LoVo (cell line): Measurements from ENCODE around the gene RACK1.

Experiments used
- DNase-seq: peaks from one replicate; pipeline ENCODE4 v3.0.0-alpha.2; 2016; ENCODE audit warnings: low spot score

The RACK1 gene

DNA sequence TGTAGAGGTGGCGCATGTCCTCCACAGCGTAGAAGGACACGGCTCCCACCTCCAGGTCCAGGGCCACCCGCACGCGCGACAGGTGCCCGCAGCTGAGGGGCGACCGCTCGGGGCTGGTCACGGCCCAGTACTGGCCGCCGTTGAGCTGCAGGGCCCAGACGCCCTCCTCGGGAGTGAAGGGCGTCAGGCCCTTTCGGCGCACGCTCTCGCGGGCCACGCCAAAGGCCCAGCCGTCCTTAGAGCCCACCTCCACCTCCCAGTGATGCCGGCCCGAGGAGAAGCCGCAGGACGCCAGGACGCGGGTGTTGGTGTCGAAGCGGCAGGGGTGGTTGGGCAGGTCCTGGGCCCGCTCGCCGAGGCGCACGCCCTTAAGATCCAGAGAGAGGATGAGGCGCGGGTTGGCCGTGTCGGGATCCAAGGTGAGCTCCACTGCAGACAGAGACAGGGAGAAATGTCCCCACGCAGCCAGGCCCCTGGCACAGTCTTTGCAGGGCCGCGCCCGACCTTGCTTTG, 48.4 kb downstream of the RACK1 start:
- DNase-seq = no peak

DNA sequence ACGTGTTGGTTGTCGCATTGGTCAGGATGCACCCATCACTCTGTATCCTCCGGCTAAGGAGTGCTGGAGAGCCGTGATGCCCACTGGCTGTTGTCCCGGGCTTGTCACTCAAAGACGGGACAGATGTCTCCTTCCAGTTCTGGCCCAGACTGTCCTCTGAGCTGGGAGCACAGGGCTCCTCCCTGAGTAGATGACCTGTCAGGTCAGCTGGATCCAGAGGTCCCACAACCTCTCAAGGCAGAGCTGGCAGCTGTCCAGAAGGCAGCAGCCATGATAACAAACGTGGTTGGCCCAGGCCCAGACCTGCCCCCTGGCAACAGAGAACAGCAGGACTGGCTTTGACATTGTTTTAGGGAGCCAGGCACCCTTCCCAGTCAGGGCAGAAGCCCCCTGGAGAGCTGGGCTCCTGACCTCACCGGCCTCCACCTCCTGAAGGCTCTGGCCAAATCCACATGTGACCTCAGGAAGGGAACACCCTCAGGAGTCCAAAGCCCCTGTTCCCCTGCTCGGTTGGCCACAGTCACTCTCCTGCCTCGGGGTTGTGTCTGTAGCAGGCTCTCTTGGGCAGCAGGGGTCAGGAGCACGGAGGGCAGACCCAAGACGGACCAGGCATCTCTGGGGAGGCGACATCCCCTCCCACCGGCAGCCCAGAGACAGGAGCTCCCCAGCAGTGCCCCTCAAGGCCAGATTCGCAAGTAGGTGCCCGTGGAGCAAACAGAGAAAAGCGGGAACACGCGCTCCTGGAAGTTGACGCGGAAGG, 49.0 kb downstream of the RACK1 start:
- DNase-seq = no peak

DNA sequence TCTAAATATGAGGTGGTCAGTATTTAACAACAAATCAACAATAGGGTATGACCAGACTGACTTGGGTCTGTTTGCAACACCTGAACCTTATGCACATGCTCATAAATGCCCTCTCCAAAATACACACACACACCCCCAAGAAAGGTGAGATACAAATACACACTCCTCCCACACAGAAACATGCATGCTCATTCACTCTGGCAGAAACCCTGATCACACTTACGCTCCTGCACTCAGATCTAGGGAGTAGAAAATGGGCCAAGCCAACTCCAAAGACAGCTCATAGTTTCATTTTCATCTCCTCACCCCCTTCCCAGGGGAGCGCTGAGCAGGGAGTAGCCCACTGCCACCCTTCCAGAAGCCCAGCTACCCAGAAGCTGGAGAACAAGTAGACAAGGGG, 50.0 kb downstream of the RACK1 start:
- DNase-seq = no peak

DNA sequence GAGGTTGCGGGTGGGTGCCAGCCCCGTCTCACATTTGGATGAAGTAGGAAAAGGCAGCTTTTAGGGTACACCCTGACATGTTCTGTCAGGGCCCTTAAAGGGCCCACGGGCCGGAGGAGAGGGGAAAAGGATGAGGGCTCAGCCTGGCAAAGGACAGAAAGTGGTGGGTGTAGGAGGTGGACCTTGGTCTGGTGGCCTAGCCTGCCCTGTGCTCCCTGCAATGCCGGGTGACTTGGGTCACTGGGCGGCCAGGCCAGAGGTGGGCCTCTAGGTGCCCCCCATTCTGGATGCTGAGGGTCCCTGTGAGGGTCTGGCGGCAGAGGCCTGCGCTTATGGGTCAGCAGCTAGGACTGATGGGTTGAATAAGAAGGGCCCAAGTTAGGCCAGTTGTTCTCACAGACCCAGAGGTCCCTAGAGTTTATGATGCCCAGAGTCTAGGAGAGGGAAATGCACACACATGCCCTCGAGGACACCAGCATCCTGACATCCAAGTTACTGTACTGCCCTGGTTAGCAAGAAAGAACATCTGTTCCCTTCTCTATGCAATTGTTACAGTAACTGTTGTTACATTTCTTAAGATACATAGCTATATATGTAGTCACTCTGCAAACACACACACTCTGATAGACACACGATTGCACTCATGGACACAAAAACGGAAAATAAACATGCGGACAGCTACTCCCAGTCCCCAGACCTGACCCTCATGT, 51.2 kb downstream of the RACK1 start:
- no peak for DNase-seq

DNA sequence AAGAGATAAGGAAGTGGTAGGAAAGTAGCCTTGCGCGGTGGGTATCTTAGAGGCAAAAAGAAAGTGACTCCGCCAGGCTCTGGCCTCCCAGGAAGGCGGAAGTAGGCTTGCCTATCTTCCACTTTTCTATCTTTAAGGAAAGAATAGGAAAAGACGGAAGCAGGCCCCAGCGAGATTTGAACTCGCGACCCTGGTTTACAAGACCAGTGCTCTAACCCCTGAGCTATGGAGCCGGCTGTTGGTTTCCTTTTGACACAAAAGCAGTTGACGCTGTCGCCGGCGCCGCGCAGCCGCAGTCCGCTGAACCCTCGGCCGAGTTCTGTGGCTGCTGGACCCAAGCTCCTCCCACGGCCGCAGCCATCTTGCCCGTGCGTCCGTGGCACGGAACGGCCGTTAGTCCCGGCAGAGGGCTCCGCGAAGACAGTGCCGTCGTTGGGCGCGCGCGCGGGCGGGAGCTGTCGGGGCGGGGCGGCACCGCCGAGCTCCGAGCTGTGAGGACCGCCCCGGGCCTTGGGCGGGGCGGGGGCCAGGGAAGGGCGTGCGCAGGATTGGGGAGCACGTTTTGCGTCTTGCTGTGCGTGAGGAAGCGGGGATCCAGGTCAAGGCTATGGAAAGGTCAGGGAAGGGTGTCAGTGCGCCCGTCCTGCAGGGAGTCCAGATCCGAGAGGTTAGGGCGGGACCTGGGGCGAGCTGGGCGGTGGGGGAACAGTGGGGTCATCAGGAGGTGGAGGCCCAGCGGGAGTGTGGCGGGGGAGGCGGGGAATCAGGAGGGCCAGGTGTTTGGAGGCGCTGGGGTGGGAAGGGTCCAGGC, 52.0 kb downstream of the RACK1 start:
- peak; percentile 97 for DNase-seq

DNA sequence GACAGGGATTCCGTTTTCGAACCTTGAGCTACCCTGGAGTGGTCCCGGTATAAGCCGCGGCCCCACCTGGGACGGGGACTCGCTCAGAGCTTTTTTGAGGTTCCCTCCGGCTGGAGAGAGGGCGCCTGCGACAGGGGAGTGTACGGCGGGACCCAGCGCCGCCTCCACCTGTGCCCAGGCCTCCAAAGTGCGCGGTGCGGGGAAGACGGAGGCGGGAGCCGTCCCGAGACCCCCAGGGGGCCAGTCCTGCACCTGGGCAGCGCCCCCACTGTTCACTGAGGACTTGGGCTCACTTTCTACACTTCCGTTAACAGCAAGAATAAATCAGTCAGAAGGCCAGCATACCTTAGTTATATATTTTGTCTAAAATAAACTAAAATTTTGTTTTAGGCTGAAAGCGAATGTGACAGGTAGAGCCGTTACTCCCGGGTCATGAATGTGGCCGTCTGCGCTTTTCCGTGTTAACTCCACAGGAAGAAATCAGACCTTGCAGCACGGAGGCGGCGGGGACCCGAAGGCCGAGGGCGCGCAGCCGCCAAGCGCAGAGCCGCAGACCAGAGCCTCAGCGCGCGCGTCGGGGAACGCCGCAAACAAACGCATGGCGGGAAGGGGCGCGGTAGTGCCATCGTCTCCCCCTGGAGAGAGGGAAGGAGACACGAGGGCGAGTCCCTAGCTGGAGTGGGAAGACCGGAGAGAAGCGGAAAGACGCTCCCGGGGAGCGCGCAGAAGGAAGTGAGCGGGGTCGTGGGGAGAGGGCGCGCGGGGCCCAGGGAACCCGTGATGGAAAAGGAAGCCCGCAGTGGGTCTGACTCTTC, 52.8 kb downstream of the RACK1 start:
- DNase-seq = peak; percentile 57

DNA sequence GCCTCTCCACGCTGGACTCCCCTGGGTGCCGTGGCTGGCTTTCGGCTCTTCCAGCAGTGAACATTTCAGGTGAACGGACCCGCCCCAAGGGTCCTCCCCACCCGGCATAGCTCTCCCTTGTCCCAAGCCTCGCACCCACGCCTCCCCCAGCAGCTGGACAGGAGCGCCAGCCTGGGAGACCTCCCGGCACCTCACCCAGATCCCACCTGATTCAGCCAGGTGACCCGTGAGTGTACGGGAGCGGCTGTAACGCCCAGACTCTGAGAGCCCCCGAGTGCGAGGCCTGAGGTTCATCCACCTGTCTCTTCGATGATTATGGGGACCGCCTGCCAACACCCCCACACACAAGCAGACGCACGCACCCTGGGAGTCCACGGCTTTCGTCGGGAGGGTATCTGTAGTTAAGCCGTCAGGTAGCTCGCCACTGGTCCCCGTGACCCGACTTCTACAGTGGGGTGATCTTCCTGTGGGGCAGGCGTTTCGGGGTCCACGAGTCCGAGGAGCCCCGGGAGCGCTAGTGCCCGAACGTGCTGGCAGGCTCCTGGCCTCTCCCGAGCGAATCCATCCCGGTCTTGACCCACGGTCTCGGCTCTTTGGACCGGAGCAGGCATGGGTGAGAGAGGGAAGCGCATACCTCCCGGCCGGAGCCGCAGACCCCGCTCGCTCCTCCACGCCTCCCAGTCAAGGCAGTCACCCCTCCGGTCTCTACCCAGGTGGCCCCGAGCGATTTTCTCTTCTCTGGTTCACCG, 53.6 kb downstream of the RACK1 start:
- peak; percentile 38 for DNase-seq

DNA sequence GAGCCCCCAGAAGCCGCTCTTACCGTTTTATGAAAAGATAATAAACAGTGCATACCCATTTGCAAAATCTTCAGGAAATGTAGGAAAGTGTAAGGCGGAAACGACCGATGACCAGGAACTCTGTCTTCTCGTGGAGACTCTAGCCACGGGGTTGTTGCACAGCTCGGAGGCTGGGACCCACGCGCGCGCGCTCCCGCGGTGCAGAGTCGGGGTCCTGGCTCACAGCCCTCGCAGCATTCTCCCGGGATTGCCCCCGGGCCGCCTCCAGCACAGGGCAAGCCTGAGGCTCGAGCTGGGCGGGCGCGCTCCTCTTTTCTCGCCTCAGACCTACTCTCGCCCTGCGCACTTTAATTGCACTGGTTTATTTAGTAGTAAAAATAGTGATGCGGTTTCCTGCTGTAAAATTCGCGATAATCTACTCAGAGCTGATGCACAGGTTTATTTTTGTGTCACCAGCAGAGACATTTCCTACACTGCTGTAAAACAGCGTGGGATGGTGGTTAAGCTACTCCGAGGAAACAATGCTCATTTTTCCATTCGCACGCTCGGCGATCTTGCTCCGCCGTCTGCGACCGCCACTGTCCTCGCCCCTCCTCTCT, 54.2 kb downstream of the RACK1 start:
- DNase-seq = no peak

DNA sequence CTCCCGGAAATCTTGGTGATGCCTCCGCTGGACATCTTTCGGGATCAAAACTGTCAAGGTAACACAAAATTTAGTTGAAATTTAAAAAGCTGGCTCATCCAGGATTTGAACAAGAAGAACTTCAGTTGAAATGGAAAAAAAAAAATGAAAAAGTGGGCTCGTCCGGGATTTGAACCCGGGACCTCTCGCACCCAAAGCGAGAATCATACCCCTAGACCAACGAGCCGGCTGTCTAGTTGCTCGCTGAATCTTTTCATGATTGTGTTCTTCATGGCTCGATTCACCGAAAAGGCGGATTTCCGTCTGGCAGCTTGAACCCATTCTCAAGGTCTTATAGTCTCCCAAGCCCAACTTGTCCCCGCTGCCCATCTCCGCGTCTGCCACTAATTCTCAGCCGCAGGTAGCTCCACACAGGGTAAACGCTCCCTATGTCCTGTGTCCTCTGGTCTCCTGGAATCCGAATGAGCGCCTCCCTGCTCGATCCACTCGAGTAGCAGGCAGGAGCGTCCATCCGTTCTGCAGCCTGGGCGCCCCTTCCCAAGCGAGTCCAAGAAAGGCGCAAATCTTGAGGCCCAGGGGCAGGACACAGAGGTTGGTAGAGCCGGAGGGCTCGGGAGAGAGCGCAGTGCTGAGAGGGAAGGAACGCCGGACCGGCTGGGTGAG, 54.9 kb downstream of the RACK1 start:
- peak; percentile 79 for DNase-seq

DNA sequence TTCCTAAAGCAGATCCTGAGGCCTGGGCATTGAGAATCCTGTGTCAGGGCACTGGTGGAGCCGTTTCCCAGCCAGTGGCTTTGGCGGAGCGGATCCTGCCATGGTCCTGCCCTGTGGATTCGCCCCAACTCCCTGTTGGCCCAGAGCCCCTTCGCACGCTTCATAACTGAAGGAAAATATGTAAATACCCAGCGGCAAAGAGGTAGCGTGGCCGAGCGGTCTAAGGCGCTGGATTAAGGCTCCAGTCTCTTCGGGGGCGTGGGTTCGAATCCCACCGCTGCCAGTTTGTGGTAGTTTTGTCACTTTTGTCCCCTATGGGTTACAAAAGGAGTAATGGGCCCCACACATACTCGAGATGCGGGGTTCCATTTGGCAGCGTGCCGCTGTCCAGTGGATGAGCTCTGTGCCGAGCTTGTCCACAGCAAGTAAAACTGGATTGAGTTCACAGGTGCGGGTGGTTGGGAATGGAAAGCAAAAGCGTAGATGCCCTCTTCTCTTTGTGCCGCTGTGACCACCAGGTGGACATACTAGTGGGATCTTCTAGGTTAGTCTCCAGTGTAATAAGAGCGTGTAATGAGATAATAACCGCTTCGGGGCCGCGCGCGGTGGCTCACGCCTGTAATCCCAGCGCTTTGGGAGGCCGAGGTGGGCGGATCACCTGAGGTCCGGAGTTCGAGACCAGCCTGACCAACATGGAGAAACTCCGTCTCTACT, 56.0 kb downstream of the RACK1 start:
- DNase-seq = peak; percentile 81

DNA sequence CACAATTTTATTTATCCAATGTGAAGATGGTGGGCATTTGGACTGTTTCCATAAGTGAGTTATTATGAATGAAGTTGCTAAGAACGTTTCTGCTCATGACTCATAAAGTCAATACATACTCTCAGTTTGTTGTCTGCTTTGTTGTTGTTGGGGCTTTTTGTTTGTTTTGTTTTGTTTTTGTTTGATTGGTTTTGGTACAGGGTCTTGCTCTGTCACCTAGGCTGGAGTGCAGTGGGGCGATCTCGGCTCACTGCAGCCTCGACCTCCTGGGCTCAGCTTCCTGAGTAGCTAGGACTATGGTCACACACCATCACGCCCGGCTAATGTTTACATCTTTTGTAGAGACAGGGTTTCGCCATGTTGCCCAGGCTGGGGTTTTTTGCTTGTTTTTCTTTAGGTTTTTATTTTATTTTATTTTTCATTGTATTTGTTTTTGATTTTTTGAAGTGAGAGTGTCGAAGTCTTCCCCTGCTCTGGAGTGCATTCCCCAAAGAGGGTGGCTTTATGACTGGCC, 56.7 kb downstream of the RACK1 start:
- DNase-seq = no peak
